Occipital lobe (tissue), 2 donors: ENCODE data around the gene ZNF586. TPM values are rescaled to one million over a fixed set of nuclear protein-coding genes. Genes with fewer than 3 reads are reported as not detected.
A peak's percentile ranks its signal among the peaks of the same experiment; 100 is the strongest.
"Not testable (repeated sequence)": the region's sequence is repeated elsewhere in the genome, so short reads cannot be mapped to it uniquely, and the experiment has no call there.

Experiments
- DNase-seq: peaks from one replicate; lab custom pipeline; 2025; lab: John Stamatoyannopoulos, UW
- total RNA-seq: library from RNA; depleted of rRNA; stranded (reverse); fragments of >200 nt; gene quantifications from one replicate; pipeline ENCODE4 v1.2.3, GENCODE V29; 2014

The ZNF586 gene
- total RNA-seq, 1 donor from 2014 or later: 69.7 TPM

- DNase-seq: not testable (repeated sequence)
Observed at GRCh38 chr19:57796580-57796979, 27.1 kb downstream of the ZNF586 start.

GRCh38 chr19:57800696-57801095 lies 31.2 kb downstream of the ZNF586 start:
- DNase-seq: no peak

- no peak for DNase-seq
Observed at GRCh38 chr19:57802269-57802668, 32.8 kb downstream of the ZNF586 start.

- DNase-seq: no peak
Observed at GRCh38 chr19:57803265-57803593, 33.8 kb downstream of the ZNF586 start.

GRCh38 chr19:57803594-57804325 lies 34.3 kb downstream of the ZNF586 start:
- DNase-seq: no peak

- no peak for DNase-seq
Observed at GRCh38 chr19:57807541-57807940, 38.1 kb downstream of the ZNF586 start.

- DNase-seq: not testable (repeated sequence)
Observed at GRCh38 chr19:57810410-57811295, 41.2 kb downstream of the ZNF586 start.

- no peak for DNase-seq
Observed at GRCh38 chr19:57812226-57812625, 42.8 kb downstream of the ZNF586 start.

- not testable (repeated sequence) for DNase-seq
Observed at GRCh38 chr19:57812975-57813820, 43.7 kb downstream of the ZNF586 start.

- no peak for DNase-seq
Observed at GRCh38 chr19:57813919-57814504, 44.5 kb downstream of the ZNF586 start.

GRCh38 chr19:57814505-57815246 lies 45.2 kb downstream of the ZNF586 start, which contains the start of gene ZNF552:
Gene ZNF552, minus strand, starts transcription at chr19:57814913. Its CDS starts 170 bp downstream, at chr19:57814743.
- peak; percentile 81 for DNase-seq

GRCh38 chr19:57815247-57816075 lies 46.0 kb downstream of the ZNF586 start:
- DNase-seq: no peak

GRCh38 chr19:57816652-57817051 lies 47.2 kb downstream of the ZNF586 start:
- DNase-seq: no peak

GRCh38 chr19:57817976-57818375 lies 48.5 kb downstream of the ZNF586 start:
- no peak for DNase-seq

- DNase-seq: no peak
Observed at GRCh38 chr19:57818378-57818777, 48.9 kb downstream of the ZNF586 start.

- DNase-seq: peak; percentile 83
Observed at GRCh38 chr19:57819475-57820148, 50.1 kb downstream of the ZNF586 start.

- DNase-seq: no peak
Observed at GRCh38 chr19:57820599-57820998, 51.1 kb downstream of the ZNF586 start.

- not testable (repeated sequence) for DNase-seq
Observed at GRCh38 chr19:57821095-57821494, 51.6 kb downstream of the ZNF586 start.

- not testable (repeated sequence) for DNase-seq
Observed at GRCh38 chr19:57821501-57821900, 52.0 kb downstream of the ZNF586 start.
